Osteocyte (in vitro differentiated cells): ENCODE measurements around the gene ART5. TPM values are rescaled to one million over a fixed set of nuclear protein-coding genes. Genes with fewer than 3 reads are reported as not detected.
A peak's percentile ranks its signal among the peaks of the same experiment; 100 is the strongest.

Source experiments
- DNase-seq: peaks from one replicate; pipeline ENCODE4 v3.0.0; 2021; ENCODE audit warnings: mixed read lengths; ENCODE audit not compliant: unreplicated experiment; ENCODE audit errors: extremely low spot score
- H3K27ac Mint-ChIP-seq: one replicate; pipeline ENCODE4 v1.8.0; 2021; ENCODE audit warnings: mild to moderate bottlenecking, mixed read lengths; ENCODE audit not compliant: unreplicated experiment
- H3K27me3 Mint-ChIP-seq: one replicate; pipeline ENCODE4 v1.8.0; 2021; ENCODE audit warnings: mixed read lengths; ENCODE audit not compliant: unreplicated experiment
- H3K36me3 Mint-ChIP-seq: one replicate; pipeline ENCODE4 v1.8.0; 2021; ENCODE audit warnings: mixed read lengths; ENCODE audit not compliant: unreplicated experiment
- H3K4me1 Mint-ChIP-seq: one replicate; pipeline ENCODE4 v1.8.0; 2021; ENCODE audit warnings: mixed read lengths; ENCODE audit not compliant: unreplicated experiment
- H3K4me3 Mint-ChIP-seq: one replicate; pipeline ENCODE4 v1.8.0; 2021; ENCODE audit warnings: mild to moderate bottlenecking, moderate library complexity, mixed read lengths; ENCODE audit not compliant: unreplicated experiment
- H3K9me3 Mint-ChIP-seq: one replicate; pipeline ENCODE4 v1.8.0; 2021; ENCODE audit warnings: mixed read lengths; ENCODE audit not compliant: unreplicated experiment
- CTCF ChIP-seq: fragments of 200-600 bp; sonication (generic); IDR thresholded peaks from 2 replicates; pipeline ENCODE4 v1.5.0; 2021; ENCODE audit warnings: antibody characterized with exemption, mild to moderate bottlenecking, moderate library complexity
- total RNA-seq: library from RNA; stranded (reverse); gene quantifications from 2 replicates; pipeline ENCODE4 v1.2.1, GENCODE V29; 2021

The ART5 gene
- total RNA-seq, 1 donor from 2014 or later, result 0.38 TPM

- H3K27ac Mint-ChIP-seq, result peak overlapping the region; percentile 47
- peaks cover 4% of the 10 kb centered on the region for H3K27me3 Mint-ChIP-seq
- no peaks in the 10 kb centered on the region for H3K36me3 Mint-ChIP-seq
- no peak overlapping the region for H3K4me3 Mint-ChIP-seq
- no peak for DNase-seq
- peaks cover 6% of the 10 kb centered on the region for H3K9me3 Mint-ChIP-seq
- no peaks in the 10 kb centered on the region for H3K4me1 Mint-ChIP-seq
- TF ChIP-seq CTCF, result no peak
Measured at GRCh38 chr11:3615998-3616397, 25.8 kb downstream of the ART5 start.

- Mint-ChIP-seq H3K27ac (no peak overlapping the region), H3K9me3 (peaks cover 6% of the 10 kb centered on the region), H3K4me1 (no peaks in the 10 kb centered on the region), H3K27me3 (peaks cover 4% of the 10 kb centered on the region), H3K4me3 (no peak overlapping the region), H3K36me3 (no peaks in the 10 kb centered on the region)
- no peak for DNase-seq
- no peak for TF ChIP-seq CTCF
Measured at GRCh38 chr11:3614742-3615171, 27.0 kb downstream of the ART5 start.

- Mint-ChIP-seq H3K27me3 (peaks cover 4% of the 10 kb centered on the region), H3K9me3 (peaks cover 6% of the 10 kb centered on the region)
- TF ChIP-seq CTCF, result no peak
Measured at GRCh38 chr11:3613998-3614741, 27.6 kb downstream of the ART5 start.

GRCh38 chr11:3611976-3612678, 29.7 kb downstream of the ART5 start:
- H3K27me3 Mint-ChIP-seq, result peaks cover 5% of the 10 kb centered on the region
- no peak for DNase-seq
- no peak overlapping the region for H3K27ac Mint-ChIP-seq
- no peaks in the 10 kb centered on the region for H3K4me1 Mint-ChIP-seq
- TF ChIP-seq CTCF, result no peak
- H3K36me3 Mint-ChIP-seq, result no peaks in the 10 kb centered on the region
- H3K4me3 Mint-ChIP-seq, result no peak overlapping the region
- peaks cover 6% of the 10 kb centered on the region for H3K9me3 Mint-ChIP-seq

More at GRCh38 chr11:3613998-3614741, 27.6 kb downstream of the ART5 start:
- Mint-ChIP-seq H3K27ac (no peak overlapping the region), H3K4me3 (no peak overlapping the region), H3K36me3 (no peaks in the 10 kb centered on the region), H3K4me1 (no peaks in the 10 kb centered on the region)
- no peak for DNase-seq

GRCh38 chr11:3610846-3611245, 30.9 kb downstream of the ART5 start:
- H3K27me3 Mint-ChIP-seq, result peaks cover 7% of the 10 kb centered on the region
- no peaks in the 10 kb centered on the region for H3K4me1 Mint-ChIP-seq
- no peak for TF ChIP-seq CTCF
- no peak overlapping the region for H3K27ac Mint-ChIP-seq
- H3K36me3 Mint-ChIP-seq, result no peaks in the 10 kb centered on the region
- peaks cover 6% of the 10 kb centered on the region for H3K9me3 Mint-ChIP-seq
- H3K4me3 Mint-ChIP-seq, result no peak overlapping the region
- no peak for DNase-seq
